CD4-positive, alpha-beta T cell treated with Interleukin-4 for 4 hours (primary cell): ENCODE measurements around the gene GRIN2C.

Source experiments
- DNase-seq: peaks from one replicate; pipeline ENCODE4 v3.0.0-alpha.2; 2020

The GRIN2C gene

GRCh38 chr17:74842599-74843351 is 16.9 kb downstream of the GRIN2C start:
- DNase-seq: no peak

GRCh38 chr17:74842146-74842598 is 17.5 kb downstream of the GRIN2C start:
- no peak for DNase-seq

GRCh38 chr17:74840989-74841666 is 18.6 kb downstream of the GRIN2C start:
- DNase-seq: no peak

- no peak for DNase-seq
Measured at GRCh38 chr17:74839990-74840852, 19.5 kb downstream of the GRIN2C start.

- no peak for DNase-seq
Measured at GRCh38 chr17:74838274-74838673, 21.4 kb downstream of the GRIN2C start.

- no peak for DNase-seq
Measured at GRCh38 chr17:74836691-74837467, 22.8 kb downstream of the GRIN2C start.

- no peak for DNase-seq
Measured at GRCh38 chr17:74836191-74836590, 23.5 kb downstream of the GRIN2C start.

GRCh38 chr17:74833501-74834377 is 25.9 kb downstream of the GRIN2C start:
- DNase-seq: no peak

- no peak for DNase-seq
Measured at GRCh38 chr17:74832421-74832820, 27.3 kb downstream of the GRIN2C start.

- no peak for DNase-seq
Measured at GRCh38 chr17:74831444-74832146, 28.1 kb downstream of the GRIN2C start.

- no peak for DNase-seq
Measured at GRCh38 chr17:74830861-74831260, 28.8 kb downstream of the GRIN2C start.

GRCh38 chr17:74827800-74828199 is 31.9 kb downstream of the GRIN2C start:
- no peak for DNase-seq

GRCh38 chr17:74825952-74826719 is 33.5 kb downstream of the GRIN2C start:
- DNase-seq: no peak

GRCh38 chr17:74824961-74825627 is 34.6 kb downstream of the GRIN2C start:
- DNase-seq: no peak

- no peak for DNase-seq
Measured at GRCh38 chr17:74822939-74823367, 36.7 kb downstream of the GRIN2C start.

- no peak for DNase-seq
Measured at GRCh38 chr17:74822335-74822938, 37.2 kb downstream of the GRIN2C start.

GRCh38 chr17:74821655-74822334 is 37.9 kb downstream of the GRIN2C start:
- no peak for DNase-seq

GRCh38 chr17:74819801-74820436 is 39.8 kb downstream of the GRIN2C start:
- DNase-seq: no peak
